GM20000 (cell line): ENCODE data around the gene USH2A.

Source experiments
- DNase-seq: peaks from one replicate; pipeline ENCODE4 v3.0.0; 2012; ENCODE audit warnings: low spot score
- CTCF ChIP-seq: IDR thresholded peaks from 2 replicates; pipeline ENCODE4 v1.5.1; 2012; ENCODE audit warnings: mild to moderate bottlenecking, control low read depth; ENCODE audit errors: extremely low read depth, missing control alignments

Gene USH2A

GRCh38 chr1:216422821-216423520 is at the start of gene USH2A:
Gene USH2A (minus strand): TSS chr1:216423448. CDS start chr1:216422336, 1,112 bp downstream.
- DNase-seq, result no peak
- no peak for TF ChIP-seq CTCF

GRCh38 chr1:216466162-216466801 is 43.0 kb upstream of the USH2A start:
- no peak for DNase-seq
- TF ChIP-seq CTCF, result no peak

- no peak for DNase-seq
- TF ChIP-seq CTCF, result no peak
Measured at GRCh38 chr1:216464489-216464888, 41.2 kb upstream of the USH2A start.

GRCh38 chr1:216462066-216462775 is 39.0 kb upstream of the USH2A start:
- no peak for TF ChIP-seq CTCF
- no peak for DNase-seq

- no peak for DNase-seq
- TF ChIP-seq CTCF, result no peak
Measured at GRCh38 chr1:216461466-216461865, 38.2 kb upstream of the USH2A start.

GRCh38 chr1:216459651-216460207 is 36.5 kb upstream of the USH2A start:
- TF ChIP-seq CTCF, result no peak
- DNase-seq, result no peak

GRCh38 chr1:216458812-216459211 is 35.6 kb upstream of the USH2A start:
- no peak for DNase-seq
- no peak for TF ChIP-seq CTCF
